HG03045 (cell line): Measurements from ENCODE around the gene DISC1.

Source experiments
- ATAC-seq: cut with Tn5 transposase; IDR thresholded peaks from one replicate; pipeline ENCODE4 v1.9.1; 2021; ENCODE audit warnings: mild to moderate bottlenecking, moderate library complexity; ENCODE audit not compliant: unreplicated experiment

The DISC1 gene

GRCh38 chr1:231842441-231842840, 215.9 kb downstream of the DISC1 start:
- no peak for ATAC-seq

GRCh38 chr1:231844986-231845502, 218.5 kb downstream of the DISC1 start:
- ATAC-seq: no peak

GRCh38 chr1:231847612-231848397, 221.2 kb downstream of the DISC1 start:
- no peak for ATAC-seq

GRCh38 chr1:231849981-231850380, 223.4 kb downstream of the DISC1 start:
- ATAC-seq: no peak

- ATAC-seq: no peak
These were observed 224.2 kb downstream of the DISC1 start for GRCh38 chr1:231850786-231851185.

GRCh38 chr1:231853588-231854207, 227.1 kb downstream of the DISC1 start:
- no peak for ATAC-seq

- no peak for ATAC-seq
These were observed 228.8 kb downstream of the DISC1 start for GRCh38 chr1:231855361-231855760.

GRCh38 chr1:231855926-231856325, 229.3 kb downstream of the DISC1 start:
- ATAC-seq: no peak

GRCh38 chr1:231856426-231856825, 229.8 kb downstream of the DISC1 start:
- no peak for ATAC-seq

- ATAC-seq: no peak
These were observed 230.3 kb downstream of the DISC1 start for GRCh38 chr1:231856894-231857293.

- ATAC-seq: no peak
These were observed 231.1 kb downstream of the DISC1 start for GRCh38 chr1:231857609-231858135.

- ATAC-seq: no peak
These were observed 233.9 kb downstream of the DISC1 start for GRCh38 chr1:231860221-231861088.

GRCh38 chr1:231861541-231862481, 235.2 kb downstream of the DISC1 start:
- no peak for ATAC-seq

- no peak for ATAC-seq
These were observed 236.0 kb downstream of the DISC1 start for GRCh38 chr1:231862611-231863010.

GRCh38 chr1:231865331-231865730, 238.7 kb downstream of the DISC1 start:
- ATAC-seq: no peak

GRCh38 chr1:231866392-231867331, 240.1 kb downstream of the DISC1 start:
- no peak for ATAC-seq

GRCh38 chr1:231867607-231868006, 241.0 kb downstream of the DISC1 start:
- ATAC-seq: no peak

GRCh38 chr1:231869364-231869763, 242.8 kb downstream of the DISC1 start:
- ATAC-seq: no peak

GRCh38 chr1:231871471-231871870, 244.9 kb downstream of the DISC1 start:
- no peak for ATAC-seq
